Activated T-helper 1 cell treated with anti-CD3 and anti-CD28 coated beads, Interleukin-2, amount 50 U/mL, for 16 hours (primary cell): Measurements from ENCODE around the gene FAM229A.
"Not testable (repeated sequence)": the region's sequence is repeated elsewhere in the genome, so short reads cannot be mapped to it uniquely, and the experiment has no call there.

ENCODE experiments used
- DNase-seq, 2 donors: peaks; one replicate each; pipeline ENCODE4 v3.0.0-alpha.2; 2020; ENCODE audit warnings: low read depth in 1 of 2, low spot score in 1 of 2

The FAM229A gene, protein sequence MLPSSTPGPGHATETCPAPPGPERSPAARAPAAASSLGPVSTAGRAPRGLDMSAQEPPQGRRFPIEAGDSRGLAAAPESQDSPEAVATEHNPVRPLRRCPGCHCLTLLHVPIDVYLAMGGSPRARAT

DNA sequence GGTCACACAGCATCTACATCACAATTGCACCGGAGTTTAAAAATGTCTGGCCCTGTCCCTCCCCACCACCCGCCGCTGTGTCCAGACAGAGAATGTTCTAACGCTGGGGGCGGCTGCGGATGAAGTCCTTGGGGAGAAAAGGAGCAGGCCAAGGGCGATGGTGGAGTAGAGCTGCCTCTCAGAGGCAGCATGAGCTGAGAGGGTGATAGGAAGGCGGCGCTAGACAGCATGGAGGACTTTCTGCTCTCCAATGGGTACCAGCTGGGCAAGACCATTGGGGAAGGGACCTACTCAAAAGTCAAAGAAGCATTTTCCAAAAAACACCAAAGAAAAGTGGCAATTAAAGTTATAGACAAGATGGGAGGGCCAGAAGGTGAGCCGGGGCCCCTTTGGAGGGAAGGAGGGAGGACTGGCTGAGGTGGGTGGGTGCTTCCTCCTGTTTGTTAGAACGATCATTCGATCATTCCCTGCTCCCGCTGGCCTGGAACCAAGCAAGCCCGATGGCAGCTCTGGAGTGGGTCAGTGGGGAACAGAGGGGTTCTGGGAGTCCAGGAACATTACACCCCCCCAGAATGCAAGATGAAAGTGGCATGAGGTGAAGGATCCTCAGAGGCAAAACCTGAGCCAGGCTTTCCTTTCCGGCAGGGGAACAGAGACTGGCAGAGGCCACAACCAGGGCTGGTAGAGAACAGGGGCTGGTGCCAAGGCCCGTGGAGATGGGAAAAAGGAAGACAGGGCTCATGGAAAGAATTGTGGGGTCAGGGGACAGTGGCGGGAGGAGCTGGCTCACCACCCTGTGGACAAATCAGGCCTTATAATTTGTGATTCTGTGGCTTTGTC, at the start of gene FAM229A, which contains the start of gene TSSK3:
Gene FAM229A (minus strand): TSS at position 12 of the 840 bp plus-strand sequence. CDS start 394 bp downstream, outside the sequence.
Gene TSSK3 (plus strand): TSS at position 66 of the 840 bp plus-strand sequence. CDS start 163 bp downstream, at position 229.
- DNase-seq: no peak

DNA sequence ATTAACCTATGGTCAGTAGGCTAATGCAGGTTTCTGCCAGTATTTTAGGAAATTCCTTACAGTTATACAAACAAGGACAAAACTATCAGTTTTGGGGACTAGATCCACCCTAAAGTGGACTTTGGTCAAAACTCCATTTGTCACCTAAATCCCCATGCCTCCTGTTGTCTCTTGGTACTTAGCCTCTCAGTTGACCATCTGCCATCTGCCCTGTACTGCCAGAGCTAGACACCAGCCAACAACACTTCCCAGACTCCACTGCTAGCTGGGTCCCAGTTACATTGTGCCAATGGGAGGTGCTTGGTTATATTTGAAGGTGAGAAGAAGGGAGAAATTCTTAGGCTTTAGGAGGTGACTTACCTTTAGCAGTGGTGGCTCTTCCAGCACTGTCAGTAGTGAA, 49.0 kb upstream of the FAM229A start:
- DNase-seq: no peak

DNA sequence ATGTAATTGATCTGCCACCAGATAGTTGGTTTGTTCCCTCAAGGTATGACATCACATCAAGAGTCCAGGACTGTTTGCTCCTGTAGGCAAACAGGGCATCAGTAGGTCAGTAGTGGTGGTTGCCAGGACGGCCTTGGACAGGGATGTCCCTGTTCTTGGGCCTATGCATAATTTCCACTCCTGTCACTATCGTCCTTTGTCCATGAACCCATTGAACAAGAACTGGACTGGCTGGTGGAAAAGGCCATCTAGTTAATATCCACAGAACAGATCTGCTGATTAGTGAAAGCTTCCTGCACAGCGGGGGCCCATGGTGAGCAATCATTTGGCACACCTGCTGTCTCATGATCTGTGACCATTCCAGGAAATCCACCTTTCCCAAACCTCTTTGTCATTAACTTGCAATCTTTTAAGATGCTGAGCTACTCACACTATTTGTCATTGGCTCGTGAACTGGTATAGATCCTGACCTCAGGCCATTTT, 44.4 kb upstream of the FAM229A start:
- no peak for DNase-seq

DNA sequence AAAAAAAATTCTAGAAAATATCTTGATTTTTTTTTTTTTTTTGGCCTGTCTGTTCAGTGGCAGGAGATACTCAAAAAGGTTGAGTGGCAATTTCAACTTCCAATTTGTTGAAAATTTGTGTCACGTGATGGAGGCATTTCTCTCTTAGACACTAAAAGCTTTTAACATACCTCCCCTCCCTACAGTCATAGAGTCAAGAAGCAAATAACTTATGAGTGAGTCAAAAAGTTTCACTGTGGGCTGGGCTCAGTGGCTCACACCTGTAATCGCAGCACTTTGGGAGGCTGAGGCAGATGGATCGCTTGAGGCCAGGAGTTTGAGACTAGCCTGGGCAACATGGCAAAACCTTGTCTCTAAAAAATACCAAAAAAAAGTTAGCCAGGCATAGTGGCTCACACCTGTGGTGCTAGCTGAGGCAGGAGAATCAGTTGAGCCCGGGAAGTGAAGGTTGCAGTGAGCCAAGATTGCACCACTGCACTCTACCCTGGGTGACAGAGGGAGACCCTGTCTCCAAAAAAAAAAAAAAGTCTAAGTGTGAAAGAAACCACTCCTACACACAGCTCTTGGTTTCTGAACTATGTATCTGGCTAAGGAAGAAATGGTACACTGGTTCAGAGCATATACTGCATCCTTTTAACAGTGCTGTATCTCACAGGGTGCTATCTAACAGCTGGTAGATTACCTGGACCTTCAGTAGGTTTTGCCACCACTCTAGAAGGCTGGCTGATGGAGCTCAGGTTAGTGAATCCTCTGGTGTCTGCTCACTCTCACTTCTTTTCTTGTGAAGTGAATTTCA, 43.6 kb upstream of the FAM229A start:
- no peak for DNase-seq

DNA sequence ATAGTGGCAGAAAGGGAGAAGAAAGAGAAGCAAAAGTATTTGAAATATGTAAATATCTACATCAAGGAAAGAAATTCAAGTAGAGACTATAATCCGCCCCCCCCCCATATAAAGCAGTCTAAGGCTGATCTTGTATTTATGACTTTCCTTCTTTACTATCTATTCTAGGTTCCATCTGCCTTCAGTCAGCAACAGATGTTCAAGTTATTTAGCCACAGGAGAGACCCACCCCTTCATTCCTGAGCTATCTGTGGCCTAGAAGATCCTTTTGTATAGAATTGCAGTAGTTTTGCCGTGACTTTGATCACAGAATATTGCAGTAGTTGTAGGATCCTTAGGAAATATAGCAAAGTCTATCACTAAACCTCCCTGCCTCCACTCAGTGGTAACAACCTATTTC, 42.7 kb upstream of the FAM229A start:
- DNase-seq: no peak

DNA sequence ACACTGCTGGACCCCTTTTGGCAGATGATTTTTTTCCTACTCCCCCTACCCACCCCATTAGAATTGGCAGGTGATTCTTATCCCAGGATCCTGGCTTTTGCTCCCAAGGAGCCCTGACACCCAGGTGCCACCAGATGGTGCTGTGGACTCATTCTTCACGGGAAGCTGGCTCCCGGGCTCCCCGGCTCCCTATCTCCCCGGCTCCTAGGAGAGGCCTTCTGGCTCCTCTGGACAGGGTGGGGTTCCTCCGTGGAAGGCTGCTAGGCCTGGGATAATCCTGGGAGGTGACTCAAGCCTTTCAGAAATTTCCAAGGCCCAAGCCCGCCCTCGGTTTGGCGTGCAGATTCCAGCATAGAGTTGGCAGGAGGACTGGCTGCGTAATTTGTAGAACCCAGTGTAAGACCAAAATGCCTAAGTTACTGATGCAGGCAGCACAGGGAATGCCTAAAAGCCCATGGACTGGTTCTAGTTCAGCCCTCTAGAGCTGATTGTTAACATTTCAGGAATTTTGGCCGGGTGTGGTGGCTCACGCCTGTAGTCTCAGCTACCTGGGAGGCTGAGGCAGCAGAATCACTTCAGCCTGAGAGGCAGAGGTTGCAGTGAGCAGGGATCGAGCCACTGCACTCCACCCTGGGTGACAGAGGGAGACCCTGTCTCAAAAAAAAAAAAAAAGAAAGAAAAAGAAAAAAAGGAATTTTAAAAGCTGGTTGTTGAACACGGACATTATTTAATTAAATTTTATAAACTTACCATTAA, 38.8 kb upstream of the FAM229A start:
- peak; percentile 17 to 18 for DNase-seq

DNA sequence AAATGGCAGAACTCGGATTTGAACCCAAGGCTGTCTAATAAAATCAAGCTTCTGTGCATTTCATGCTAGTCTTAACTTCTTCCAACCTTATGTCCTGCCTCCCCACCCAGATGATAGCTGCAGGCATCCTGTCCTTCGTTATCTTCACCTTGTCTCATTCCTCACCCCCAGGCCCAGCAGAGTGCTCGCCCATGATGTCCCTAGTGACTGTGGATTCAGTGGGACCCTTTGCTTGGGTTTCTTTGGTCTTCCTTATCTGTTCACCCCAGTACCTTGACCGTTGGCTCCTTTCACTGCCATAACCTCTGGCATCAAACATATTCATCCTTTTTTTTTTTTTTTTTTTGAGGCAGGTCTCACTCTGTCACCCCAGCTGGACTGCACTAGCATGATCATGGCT, 37.6 kb upstream of the FAM229A start:
- no peak for DNase-seq

DNA sequence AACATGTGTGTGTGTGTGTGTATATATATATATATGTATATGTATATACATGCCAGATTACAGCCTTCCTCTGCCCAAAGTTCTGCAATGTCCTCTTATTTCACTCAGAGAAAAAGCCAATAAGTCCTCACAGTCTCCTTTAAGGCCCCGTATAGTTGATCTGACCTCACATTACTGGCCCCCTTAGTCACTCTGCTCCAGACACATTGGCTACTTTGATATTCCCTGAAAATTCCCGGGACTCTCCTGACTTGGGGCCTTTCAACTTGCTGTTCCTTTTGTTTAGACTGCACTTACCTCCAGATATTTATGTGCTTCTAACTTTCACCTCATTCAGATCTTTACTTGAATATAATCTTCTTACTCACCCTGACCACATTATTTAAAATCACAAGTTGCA, 36.1 kb upstream of the FAM229A start:
- DNase-seq: no peak

DNA sequence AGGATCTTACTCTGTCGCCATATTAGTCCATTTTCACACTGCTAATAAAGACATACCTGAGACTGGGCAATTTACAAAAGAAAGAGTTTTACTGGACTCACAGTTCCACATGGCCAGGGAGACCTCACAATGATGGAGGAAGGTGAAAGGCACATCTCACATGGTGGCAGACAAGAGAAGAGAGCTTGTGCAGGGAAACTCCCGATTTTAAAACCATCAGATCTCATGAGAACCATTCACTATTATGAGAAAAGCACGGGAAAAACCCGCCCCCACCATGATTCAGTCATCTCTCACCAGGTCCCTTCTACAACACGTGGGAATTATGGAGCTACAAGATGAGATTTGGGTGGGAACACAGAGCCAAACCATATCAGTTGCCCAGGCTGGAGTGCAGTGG, 34.2 kb upstream of the FAM229A start:
- not testable (repeated sequence) for DNase-seq

DNA sequence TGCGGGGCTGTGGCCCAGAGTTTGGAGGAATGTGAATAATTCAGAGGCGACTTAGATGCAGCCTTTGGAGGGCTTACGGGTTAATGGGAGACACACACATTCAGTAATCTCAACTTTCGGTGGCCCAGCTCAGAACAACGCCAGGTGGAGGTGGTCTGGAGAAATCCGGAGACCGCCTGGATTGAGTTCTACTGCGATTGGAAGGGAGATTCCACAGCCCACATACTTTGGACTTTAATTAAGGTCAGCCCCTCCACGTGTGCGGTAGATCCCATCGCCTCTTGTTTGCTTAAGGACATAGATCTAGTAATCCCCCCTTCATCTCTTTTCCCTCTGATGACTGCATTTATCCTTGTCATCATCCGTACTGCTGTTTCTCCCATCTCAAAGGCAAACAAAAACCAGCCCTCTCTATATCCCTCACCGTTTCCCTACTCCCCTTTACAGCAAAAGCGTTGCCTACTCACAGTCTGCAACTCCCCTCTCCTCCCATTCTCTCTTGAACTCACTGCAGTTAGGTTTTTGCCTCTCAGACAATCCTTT, 32.7 kb upstream of the FAM229A start:
- DNase-seq: no peak

DNA sequence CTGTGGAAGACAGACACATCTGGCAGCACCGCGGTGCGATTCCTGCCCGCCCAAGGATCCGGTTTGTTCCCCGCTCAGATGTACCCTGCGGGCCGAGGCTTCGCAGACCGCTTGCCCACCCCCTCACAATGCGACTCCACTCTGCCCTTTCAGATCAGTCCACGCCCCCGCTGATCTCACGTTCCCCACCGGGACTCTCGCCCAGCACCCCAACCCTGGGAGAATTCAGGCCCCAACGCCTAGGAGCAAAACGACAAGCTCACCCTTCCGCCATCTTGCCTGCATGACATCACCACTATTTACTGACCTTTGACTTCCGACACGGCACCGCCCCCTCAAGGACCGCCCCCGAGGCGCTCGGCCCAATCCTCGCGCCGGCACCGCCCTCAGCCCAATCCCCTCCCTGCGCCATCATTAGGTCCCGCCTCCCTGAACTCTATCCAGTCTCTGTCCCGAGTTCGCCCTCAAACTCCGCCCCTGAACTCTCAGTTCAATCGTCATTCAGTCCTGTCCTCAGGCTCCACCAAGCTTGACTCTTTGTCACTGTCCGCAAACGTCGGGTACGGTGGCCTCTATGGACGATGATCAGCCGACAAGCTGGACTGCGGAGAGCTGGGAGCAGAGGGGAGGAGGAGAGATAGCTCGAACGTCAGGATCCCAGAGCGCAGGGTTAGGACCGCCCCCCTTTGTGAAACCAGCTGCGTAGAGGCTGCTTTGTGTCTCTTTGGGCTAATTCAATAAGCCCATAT, 32.0 kb upstream of the FAM229A start, which contains the start of gene BSDC1:
Gene BSDC1 (minus strand): TSS at position 301 of the 749 bp plus-strand sequence. CDS start 27 bp downstream, at position 274.
- peak; percentile 96 to 97 for DNase-seq

DNA sequence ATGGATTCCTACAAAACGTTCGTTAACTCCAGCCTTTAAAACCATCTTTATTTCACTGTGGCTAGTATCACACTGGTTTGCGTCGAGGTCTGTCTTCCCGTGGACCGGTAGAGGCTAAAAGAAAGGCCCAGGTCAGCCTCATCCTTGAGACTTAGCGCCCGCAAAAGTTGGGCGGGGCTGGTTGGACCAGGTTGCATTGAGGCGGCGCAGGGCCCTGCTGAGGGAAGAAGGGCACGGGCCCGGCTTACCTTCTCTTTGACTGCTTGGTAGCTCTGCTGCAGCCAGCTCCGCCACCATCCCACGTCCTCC, 31.5 kb upstream of the FAM229A start:
- DNase-seq: no peak

DNA sequence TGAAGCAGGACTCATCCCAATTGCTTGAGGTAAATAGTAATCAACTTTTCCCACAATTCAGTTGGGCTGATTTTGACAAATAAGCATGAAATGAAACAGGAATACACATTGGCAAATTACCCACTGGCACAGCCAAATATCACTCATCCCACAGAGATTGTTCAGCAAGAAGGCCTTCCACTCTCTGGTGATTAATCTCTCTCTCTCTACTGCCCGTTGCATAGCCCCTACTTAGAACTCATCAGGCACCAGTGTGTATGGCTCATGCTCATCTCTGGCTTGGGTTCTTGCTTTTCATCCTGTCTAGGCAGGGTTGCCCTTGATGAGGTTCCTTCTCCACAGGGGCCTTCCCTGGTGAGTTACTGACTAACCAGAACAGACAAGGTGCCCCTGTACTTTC, 30.9 kb upstream of the FAM229A start:
- no peak for DNase-seq

DNA sequence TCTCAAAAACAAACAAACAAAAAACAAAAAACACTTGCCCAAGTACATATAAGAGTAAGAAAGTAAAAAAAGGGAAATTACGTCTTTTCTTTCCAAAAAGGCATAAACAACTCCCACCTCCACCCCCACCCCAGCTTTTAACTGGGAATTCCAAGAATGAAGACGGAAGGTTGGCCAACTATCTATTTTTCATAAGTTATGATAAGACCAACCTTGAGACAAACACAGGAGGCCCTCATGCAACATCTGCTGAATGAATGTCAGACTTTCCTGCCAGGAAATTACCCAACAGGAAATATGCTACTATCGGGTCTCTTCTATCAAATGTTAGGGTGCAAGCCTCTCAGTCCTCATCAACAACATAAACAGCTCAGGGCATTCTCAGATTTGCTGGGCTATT, 30.0 kb upstream of the FAM229A start:
- DNase-seq: no peak

DNA sequence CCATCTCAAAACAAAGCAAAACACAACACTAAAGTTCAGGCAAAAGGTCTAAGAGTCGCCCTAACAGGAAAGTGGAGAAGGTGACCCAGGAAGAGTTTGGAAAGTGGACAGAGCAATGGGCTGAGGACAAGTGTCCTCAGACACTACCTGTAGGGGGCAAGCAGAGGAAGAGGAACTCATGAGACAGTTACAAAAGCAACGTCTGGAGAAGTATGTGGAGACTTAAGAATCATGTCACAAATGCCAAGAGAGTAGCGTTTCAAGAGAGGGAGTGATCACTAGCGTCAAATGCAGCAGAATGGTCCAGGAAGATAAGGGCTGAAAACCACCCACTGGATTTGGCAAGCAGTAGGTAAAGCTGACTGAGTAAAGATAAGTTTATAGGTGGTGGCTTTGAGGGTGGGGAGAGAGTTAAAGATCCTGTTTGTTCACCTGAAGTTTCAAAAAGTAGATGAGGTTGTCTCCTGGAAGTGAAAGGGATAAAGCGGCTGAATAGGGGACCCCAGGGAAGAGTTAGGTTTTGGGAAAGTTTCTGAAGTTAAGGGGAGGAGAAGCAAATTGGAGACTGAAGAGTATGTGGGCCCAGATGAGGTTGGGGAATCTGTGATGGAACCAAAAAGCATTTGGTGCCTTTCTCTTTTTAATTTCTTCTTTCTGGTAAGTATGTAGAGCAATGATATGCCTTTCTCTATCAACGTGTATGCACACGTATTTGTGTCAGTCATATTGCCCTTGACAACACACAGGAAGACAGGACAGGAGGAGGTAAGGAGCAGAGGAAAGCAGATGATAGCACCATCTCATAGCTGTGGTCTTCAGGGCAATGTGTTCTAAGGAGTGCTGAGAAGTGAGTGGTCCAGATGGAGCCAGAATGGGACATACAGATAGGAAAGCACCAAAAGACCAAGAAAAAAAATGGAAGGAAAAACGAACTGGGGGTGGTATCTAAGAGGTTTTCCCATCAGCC, 28.9 kb upstream of the FAM229A start:
- DNase-seq: no peak

DNA sequence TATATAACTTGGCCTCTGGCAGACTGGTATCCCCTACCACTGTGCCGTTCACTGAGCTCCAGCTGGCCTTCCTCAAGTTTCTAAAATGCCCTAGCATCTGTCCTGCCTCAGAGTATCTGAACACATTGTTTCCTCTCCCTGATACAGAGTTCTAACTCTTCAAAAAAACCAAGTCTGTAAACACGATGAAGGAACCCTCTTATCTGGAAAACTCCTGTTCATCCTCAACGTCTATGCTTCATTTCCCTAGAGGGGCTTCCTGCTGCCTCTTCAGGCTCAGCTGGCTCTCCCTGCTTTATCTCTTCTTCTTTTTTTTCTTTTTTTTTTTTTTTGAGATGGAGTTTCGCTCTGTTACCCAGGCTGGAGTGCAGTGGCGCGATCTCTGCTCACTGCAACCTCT, 26.4 kb upstream of the FAM229A start:
- no peak for DNase-seq

DNA sequence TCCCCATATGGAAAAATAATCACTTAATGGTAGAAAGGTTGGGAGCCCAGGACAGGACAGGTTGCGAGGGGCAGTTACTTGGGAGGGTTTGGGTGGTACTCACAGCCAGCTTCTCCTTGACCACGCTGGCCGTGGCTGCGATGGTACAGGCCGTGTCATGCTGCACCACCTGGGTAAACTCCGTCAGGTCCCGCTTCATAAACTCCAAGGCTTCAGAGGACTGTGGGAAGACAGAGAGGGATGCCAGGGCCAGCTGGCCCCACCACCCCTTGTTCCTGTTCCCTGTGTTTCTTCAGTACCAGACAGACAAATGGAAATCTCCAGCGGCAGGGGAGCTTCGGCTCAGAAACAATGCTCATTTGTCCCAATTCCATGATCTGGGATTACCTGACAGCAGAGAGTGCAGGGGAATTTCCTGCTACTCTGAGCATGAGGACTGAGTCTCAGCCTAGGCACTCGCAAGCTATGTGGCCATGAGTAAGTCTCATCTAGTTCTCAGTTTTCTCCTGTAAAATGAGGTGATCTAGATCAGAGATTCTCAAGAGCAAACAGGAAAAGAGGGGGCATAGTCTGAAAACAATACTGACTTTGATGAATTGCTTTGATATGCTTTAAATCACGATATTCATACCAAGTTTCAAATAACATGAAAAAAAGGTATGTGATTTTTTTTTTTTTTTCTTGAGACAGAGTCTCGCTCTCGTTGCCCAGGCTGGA, 24.5 kb upstream of the FAM229A start:
- DNase-seq: no peak

DNA sequence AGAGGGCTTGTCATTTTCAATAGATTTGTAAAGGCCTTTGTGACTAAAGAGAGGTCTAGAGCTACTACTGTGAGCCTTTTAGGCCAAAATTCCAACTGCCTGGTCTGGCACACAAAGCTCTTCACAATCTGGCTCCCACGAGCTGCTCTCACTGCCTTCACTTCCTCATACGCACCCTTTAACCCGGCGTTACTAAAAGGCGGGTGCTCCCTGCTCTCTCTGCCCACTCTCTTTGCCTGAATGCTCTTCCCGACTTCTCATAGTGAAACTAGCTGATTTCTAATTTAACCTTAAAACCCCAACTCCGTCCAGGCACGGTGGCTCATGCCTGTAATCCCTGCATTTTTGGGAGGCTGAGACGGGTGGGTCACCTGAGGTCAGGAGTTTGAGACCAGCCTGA, 17.8 kb upstream of the FAM229A start:
- no peak for DNase-seq
